Liver (tissue), 9 donors: ENCODE data around the gene SUGCT. TPM values are rescaled to one million over a fixed set of nuclear protein-coding genes. Genes with fewer than 3 reads are reported as not detected.

Experiments used
- DNase-seq: peaks from one replicate; pipeline ENCODE4 v3.0.0-alpha.2; 2017; ENCODE audit warnings: low spot score
- H3K27ac ChIP-seq, 2 donors: one replicate each; pipeline ENCODE4 v1.7.0; 2013; ENCODE audit warnings: inconsistent platforms in 2 of 2, low read length in 2 of 2, control low read depth in 1 of 2, low read depth in 1 of 2, mild to moderate bottlenecking in 1 of 2
- H3K27me3 ChIP-seq, 4 donors: one replicate each; pipeline versions ENCODE4 v1.6.1 to v1.7.0; 2013; ENCODE audit warnings: low read length in 3 of 4, inconsistent platforms in 1 of 4, mild to moderate bottlenecking in 1 of 4, moderate library complexity in 1 of 4; ENCODE audit not compliant: control insufficient read depth in 4 of 4, insufficient read depth in 4 of 4
- H3K36me3 ChIP-seq, 4 donors: one replicate each; pipeline versions ENCODE4 v1.6.1 to v1.7.0; 2013; ENCODE audit warnings: low read length in 3 of 4, mild to moderate bottlenecking in 3 of 4, low read depth in 1 of 4, moderate library complexity in 1 of 4; ENCODE audit not compliant: control insufficient read depth in 4 of 4, insufficient read depth in 3 of 4
- H3K4me1 ChIP-seq, 4 donors: one replicate each; pipeline versions ENCODE4 v1.6.1 to v1.7.0; 2013; ENCODE audit warnings: low read length in 3 of 4, mild to moderate bottlenecking in 3 of 4, moderate library complexity in 1 of 4; ENCODE audit not compliant: control insufficient read depth in 4 of 4, insufficient read depth in 4 of 4
- H3K4me3 ChIP-seq, 3 donors: one replicate each; pipeline versions ENCODE4 v1.6.1 to v1.7.0; 2013; ENCODE audit warnings: low read length in 3 of 3, control low read depth in 1 of 3, low read depth in 1 of 3, mild to moderate bottlenecking in 1 of 3
- H3K9ac ChIP-seq, 2 donors: one replicate each; pipeline ENCODE4 v1.7.0; 2013; ENCODE audit warnings: low read length in 2 of 2, mild to moderate bottlenecking in 2 of 2, moderate library complexity in 2 of 2, control low read depth in 1 of 2, low read depth in 1 of 2
- H3K9me3 ChIP-seq, 4 donors: one replicate each; pipeline versions ENCODE4 v1.6.1 to v1.7.0; 2013; ENCODE audit warnings: low read length in 3 of 4; ENCODE audit not compliant: control insufficient read depth in 4 of 4
- EGR1 ChIP-seq, 2 donors: IDR thresholded peaks; 2 replicates each; pipeline ENCODE4 v1.6.1; 2016 to 2018; ENCODE audit warnings: antibody characterized with exemption in 2 of 2, low read depth in 2 of 2
- FOXA1 ChIP-seq: IDR thresholded peaks from 2 replicates; pipeline ENCODE4 v1.6.1; 2016; ENCODE audit warnings: antibody characterized with exemption
- FOXA2 ChIP-seq: IDR thresholded peaks from 2 replicates; pipeline ENCODE4 v1.6.1; 2016; ENCODE audit warnings: antibody characterized with exemption
- GABPA ChIP-seq, 2 donors: IDR thresholded peaks in 1 of 2; conservative IDR thresholded peaks in 1 of 2; 2 replicates each; pipeline ENCODE4 v1.6.1; 2016; ENCODE audit warnings: antibody characterized with exemption in 2 of 2, mild to moderate bottlenecking in 1 of 2, moderate library complexity in 1 of 2
- HNF4A ChIP-seq, 2 donors: conservative IDR thresholded peaks; 2 replicates each; pipeline ENCODE4 v1.6.1; 2016; ENCODE audit warnings: antibody characterized with exemption in 2 of 2, mild to moderate bottlenecking in 2 of 2
- HNF4G ChIP-seq: IDR thresholded peaks from 2 replicates; pipeline ENCODE4 v1.6.1; 2016; ENCODE audit warnings: antibody characterized with exemption
- JUND ChIP-seq, 2 donors: IDR thresholded peaks; 2 replicates each; pipeline ENCODE4 v1.6.1; 2016; ENCODE audit warnings: antibody characterized with exemption in 2 of 2
- NR2F2 ChIP-seq: IDR thresholded peaks from 2 replicates; pipeline ENCODE4 v1.6.1; 2016; ENCODE audit warnings: antibody characterized with exemption
- RAD21 ChIP-seq, 2 donors: IDR thresholded peaks; 2 replicates each; pipeline ENCODE4 v1.6.1; 2016; ENCODE audit warnings: antibody characterized with exemption in 2 of 2, mild to moderate bottlenecking in 2 of 2
- RXRA ChIP-seq, 2 donors: IDR thresholded peaks; 2 replicates each; pipeline ENCODE4 v1.6.1; 2017 to 2018; ENCODE audit warnings: antibody characterized with exemption in 2 of 2, mild to moderate bottlenecking in 1 of 2
- SP1 ChIP-seq: IDR thresholded peaks from 2 replicates; pipeline ENCODE4 v1.6.1; 2018; ENCODE audit warnings: antibody characterized with exemption, mild to moderate bottlenecking
- TAF1 ChIP-seq: conservative IDR thresholded peaks from 2 replicates; pipeline ENCODE4 v1.6.1; 2016; ENCODE audit warnings: antibody characterized with exemption, mild to moderate bottlenecking
- YY1 ChIP-seq: IDR thresholded peaks from 2 replicates; pipeline ENCODE4 v1.6.1; 2016; ENCODE audit warnings: antibody characterized with exemption, mild to moderate bottlenecking
- WGBS: extraction: QIAGEN DNeasy Blood & Tissue Kit; methylation state at CpG from one replicate; pipeline ENCODE4 v1.1.7; 2013; 5-methylcytosine and 5-hydroxymethylcytosine counted together
- polyA plus RNA-seq, 2 donors: library from polyadenylated mRNA; stranded (reverse) in 1 of 2; unstranded in 1 of 2; fragments of 200-250 nt in 1 of 2; fragments of >200 nt in 1 of 2; fragmentation: Nextera tagmentation in 1 of 2; extraction: Ambion mirVana in 1 of 2; gene quantifications; one replicate each; pipeline versions ENCODE4 v1.2.1 to v1.2.3, GENCODE V29; 2013 to 2015
- total RNA-seq, 2 donors: library from RNA; depleted of rRNA; stranded (reverse); fragments of >200 nt; gene quantifications; one replicate each; pipeline ENCODE4 v1.2.3, GENCODE V29; 2014
- TF ChIP-seq, protein P1 (sequence below): IDR thresholded peaks from 2 replicates; pipeline ENCODE4 v1.6.1; 2016; ENCODE audit warnings: antibody characterized with exemption
- TF ChIP-seq, protein P2 (sequence below): fragments of 150-350 bp; IDR thresholded peaks from 2 replicates; pipeline ENCODE4 v1.5.1; 2017; ENCODE audit warnings: improper control_type of control experiment, low read depth, low read length; ENCODE audit not compliant: missing input control
- TF ChIP-seq, protein P3 (sequence below): IDR thresholded peaks from 2 replicates; pipeline ENCODE4 v1.6.1; 2016; ENCODE audit warnings: antibody characterized with exemption, mild to moderate bottlenecking
- TF ChIP-seq, protein P4 (sequence below): IDR thresholded peaks from 2 replicates; pipeline ENCODE4 v1.6.1; 2016; ENCODE audit warnings: antibody characterized with exemption
- TF ChIP-seq, protein P5 (sequence below): IDR thresholded peaks from 2 replicates; pipeline ENCODE4 v1.6.1; 2016; ENCODE audit warnings: antibody characterized with exemption
- donor health status: healthy.
- donor health status: healthy.
- donor health status: healthy.
- donor health status: healthy.
- donor health status: healthy.

SUGCT gene
- total and polyA plus RNA-seq, 4 donors: 6.2 to 11.9 (median 9.9) TPM

DNA sequence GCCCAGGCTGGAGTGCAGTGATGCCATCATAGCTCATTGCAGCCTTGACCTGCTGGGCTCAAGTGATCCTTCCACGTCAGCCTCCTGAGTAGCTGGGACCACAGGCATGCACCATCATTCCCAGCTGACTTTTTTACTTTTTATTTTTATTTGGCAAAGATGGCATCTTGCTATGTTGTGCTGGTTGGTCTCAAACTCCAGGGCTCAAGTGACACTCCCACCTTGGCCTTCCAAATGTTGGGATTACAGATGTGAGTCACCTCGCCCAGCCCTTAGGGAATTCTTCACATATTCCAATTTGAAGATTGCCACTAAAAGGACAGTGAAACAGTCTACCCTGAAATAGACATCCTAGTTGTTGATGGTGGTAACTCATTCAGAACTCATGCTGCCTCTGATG lies 27.7 kb downstream of the SUGCT start:
- no peaks in the 10 kb centered on the region for H3K4me1 ChIP-seq
- H3K9me3 ChIP-seq: no peaks in the 10 kb centered on the region
- no peaks in the 10 kb centered on the region for H3K36me3 ChIP-seq
- WGBS: 95% methylated on average over 2 of the region's 2 CpGs
- no peak overlapping the region for H3K9ac ChIP-seq
- H3K27ac ChIP-seq: no peak overlapping the region
- DNase-seq: no peak
- TF ChIP-seq, protein P1, sequence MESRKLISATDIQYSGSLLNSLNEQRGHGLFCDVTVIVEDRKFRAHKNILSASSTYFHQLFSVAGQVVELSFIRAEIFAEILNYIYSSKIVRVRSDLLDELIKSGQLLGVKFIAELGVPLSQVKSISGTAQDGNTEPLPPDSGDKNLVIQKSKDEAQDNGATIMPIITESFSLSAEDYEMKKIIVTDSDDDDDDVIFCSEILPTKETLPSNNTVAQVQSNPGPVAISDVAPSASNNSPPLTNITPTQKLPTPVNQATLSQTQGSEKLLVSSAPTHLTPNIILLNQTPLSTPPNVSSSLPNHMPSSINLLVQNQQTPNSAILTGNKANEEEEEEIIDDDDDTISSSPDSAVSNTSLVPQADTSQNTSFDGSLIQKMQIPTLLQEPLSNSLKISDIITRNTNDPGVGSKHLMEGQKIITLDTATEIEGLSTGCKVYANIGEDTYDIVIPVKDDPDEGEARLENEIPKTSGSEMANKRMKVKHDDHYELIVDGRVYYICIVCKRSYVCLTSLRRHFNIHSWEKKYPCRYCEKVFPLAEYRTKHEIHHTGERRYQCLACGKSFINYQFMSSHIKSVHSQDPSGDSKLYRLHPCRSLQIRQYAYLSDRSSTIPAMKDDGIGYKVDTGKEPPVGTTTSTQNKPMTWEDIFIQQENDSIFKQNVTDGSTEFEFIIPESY: no peak
- TF ChIP-seq, protein P2, sequence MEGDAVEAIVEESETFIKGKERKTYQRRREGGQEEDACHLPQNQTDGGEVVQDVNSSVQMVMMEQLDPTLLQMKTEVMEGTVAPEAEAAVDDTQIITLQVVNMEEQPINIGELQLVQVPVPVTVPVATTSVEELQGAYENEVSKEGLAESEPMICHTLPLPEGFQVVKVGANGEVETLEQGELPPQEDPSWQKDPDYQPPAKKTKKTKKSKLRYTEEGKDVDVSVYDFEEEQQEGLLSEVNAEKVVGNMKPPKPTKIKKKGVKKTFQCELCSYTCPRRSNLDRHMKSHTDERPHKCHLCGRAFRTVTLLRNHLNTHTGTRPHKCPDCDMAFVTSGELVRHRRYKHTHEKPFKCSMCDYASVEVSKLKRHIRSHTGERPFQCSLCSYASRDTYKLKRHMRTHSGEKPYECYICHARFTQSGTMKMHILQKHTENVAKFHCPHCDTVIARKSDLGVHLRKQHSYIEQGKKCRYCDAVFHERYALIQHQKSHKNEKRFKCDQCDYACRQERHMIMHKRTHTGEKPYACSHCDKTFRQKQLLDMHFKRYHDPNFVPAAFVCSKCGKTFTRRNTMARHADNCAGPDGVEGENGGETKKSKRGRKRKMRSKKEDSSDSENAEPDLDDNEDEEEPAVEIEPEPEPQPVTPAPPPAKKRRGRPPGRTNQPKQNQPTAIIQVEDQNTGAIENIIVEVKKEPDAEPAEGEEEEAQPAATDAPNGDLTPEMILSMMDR: no peak
- TF ChIP-seq RAD21 (IDR thresholded peaks at IDR 0.05): no peak
- no peak for TF ChIP-seq SP1
- TF ChIP-seq, protein P3, sequence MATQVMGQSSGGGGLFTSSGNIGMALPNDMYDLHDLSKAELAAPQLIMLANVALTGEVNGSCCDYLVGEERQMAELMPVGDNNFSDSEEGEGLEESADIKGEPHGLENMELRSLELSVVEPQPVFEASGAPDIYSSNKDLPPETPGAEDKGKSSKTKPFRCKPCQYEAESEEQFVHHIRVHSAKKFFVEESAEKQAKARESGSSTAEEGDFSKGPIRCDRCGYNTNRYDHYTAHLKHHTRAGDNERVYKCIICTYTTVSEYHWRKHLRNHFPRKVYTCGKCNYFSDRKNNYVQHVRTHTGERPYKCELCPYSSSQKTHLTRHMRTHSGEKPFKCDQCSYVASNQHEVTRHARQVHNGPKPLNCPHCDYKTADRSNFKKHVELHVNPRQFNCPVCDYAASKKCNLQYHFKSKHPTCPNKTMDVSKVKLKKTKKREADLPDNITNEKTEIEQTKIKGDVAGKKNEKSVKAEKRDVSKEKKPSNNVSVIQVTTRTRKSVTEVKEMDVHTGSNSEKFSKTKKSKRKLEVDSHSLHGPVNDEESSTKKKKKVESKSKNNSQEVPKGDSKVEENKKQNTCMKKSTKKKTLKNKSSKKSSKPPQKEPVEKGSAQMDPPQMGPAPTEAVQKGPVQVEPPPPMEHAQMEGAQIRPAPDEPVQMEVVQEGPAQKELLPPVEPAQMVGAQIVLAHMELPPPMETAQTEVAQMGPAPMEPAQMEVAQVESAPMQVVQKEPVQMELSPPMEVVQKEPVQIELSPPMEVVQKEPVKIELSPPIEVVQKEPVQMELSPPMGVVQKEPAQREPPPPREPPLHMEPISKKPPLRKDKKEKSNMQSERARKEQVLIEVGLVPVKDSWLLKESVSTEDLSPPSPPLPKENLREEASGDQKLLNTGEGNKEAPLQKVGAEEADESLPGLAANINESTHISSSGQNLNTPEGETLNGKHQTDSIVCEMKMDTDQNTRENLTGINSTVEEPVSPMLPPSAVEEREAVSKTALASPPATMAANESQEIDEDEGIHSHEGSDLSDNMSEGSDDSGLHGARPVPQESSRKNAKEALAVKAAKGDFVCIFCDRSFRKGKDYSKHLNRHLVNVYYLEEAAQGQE: no peak
- TF ChIP-seq FOXA1: no peak
- no peak for TF ChIP-seq EGR1 (IDR thresholded peaks at IDR 0.05; ENCODE audit: low read depth in 2 of 2)
- TF ChIP-seq, protein P4, sequence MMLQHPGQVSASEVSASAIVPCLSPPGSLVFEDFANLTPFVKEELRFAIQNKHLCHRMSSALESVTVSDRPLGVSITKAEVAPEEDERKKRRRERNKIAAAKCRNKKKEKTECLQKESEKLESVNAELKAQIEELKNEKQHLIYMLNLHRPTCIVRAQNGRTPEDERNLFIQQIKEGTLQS: no peak
- TF ChIP-seq RXRA (IDR thresholded peaks at IDR 0.05): no peak
- TF ChIP-seq, protein P5, sequence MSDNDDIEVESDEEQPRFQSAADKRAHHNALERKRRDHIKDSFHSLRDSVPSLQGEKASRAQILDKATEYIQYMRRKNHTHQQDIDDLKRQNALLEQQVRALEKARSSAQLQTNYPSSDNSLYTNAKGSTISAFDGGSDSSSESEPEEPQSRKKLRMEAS: no peak
- no peak for TF ChIP-seq JUND (IDR thresholded peaks at IDR 0.05)
- no peak for TF ChIP-seq HNF4A (conservative IDR thresholded peaks at IDR 0.05)
- no peak for TF ChIP-seq FOXA2
- no peak for TF ChIP-seq TAF1
- no peak for TF ChIP-seq NR2F2
- no peak for TF ChIP-seq HNF4G
- TF ChIP-seq GABPA (IDR thresholded peaks at IDR 0.05 in 1 of 2, conservative IDR thresholded peaks at IDR 0.05 in 1 of 2): no peak
- no peak for TF ChIP-seq YY1
- no peak overlapping the region for H3K4me3 ChIP-seq
- no peaks in the 10 kb centered on the region for H3K27me3 ChIP-seq
